ENCODE data around the gene DHX58. TPM values are rescaled to one million over a fixed set of nuclear protein-coding genes. Genes with fewer than 3 reads are reported as not detected.

The DHX58 gene
- total and polyA plus RNA-seq, 10 of the 15 experiments (the other 5 are each of a cell fraction or from before 2014, with no cell fraction given) = 3.5 to 69.8 (median 16.4) TPM

DNA sequence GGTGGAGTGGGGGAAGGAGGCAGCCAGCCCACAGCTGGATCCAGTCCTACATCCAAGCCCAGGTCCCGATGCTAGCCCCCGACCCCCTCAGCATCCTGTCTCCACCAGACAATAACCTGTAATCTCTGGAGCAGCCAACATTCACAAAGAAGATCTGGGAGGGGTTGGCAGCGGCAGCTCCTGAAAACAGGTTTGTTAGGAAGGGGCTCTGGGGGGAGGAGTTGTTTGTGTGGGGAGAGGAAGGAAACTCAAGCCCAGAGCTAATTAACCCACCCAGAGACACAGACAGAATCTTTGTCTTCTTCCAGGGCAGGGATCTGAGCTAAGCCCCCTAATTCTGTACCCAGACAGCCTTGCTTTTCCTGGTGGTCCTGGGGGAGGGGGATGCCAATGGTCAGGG lies 57.5 kb downstream of the DHX58 start:
- H3K4me1 ChIP-seq (ENCODE audit: control insufficient read depth, insufficient read depth, low read length) = no peaks in the 10 kb centered on the region
- TF ChIP-seq MTA3 (IDR thresholded peaks at IDR 0.05; ENCODE audit: borderline replicate concordance, low read length) (no peak), GABPA (IDR thresholded peaks at IDR 0.05; ENCODE audit: low read depth) (no peak), SMARCA5 (IDR thresholded peaks at IDR 0.05) (no peak), TARDBP (IDR thresholded peaks at IDR 0.05; ENCODE audit: borderline replicate concordance) (no peak), ZBTB40 (IDR thresholded peaks at IDR 0.05; ENCODE audit: borderline replicate concordance) (no peak), HDAC2 (IDR thresholded peaks at IDR 0.05) (no peak), GATAD2B (conservative IDR thresholded peaks at IDR 0.05; ENCODE audit: low read depth) (no peak), SREBF2 (IDR thresholded peaks at IDR 0.05; ENCODE audit: low read length) (no peak), SMAD1 (IDR thresholded peaks at IDR 0.05; ENCODE audit: low read depth, partially characterized antibody) (no peak), MEF2A (IDR thresholded peaks at IDR 0.05; ENCODE audit: insufficient read depth, low read depth, low read length) (no peak), MEF2B (IDR thresholded peaks at IDR 0.05; ENCODE audit: partially characterized antibody, poor library complexity, severe bottlenecking) (no peak), IKZF2 (IDR thresholded peaks at IDR 0.05) (no peak), POLR2AphosphoS5 (IDR thresholded peaks at IDR 0.05; ENCODE audit: low read length) (no peak), MXI1 (IDR thresholded peaks at IDR 0.05; ENCODE audit: low read depth, low read length) (no peak), JUND (IDR thresholded peaks at IDR 0.05; ENCODE audit: low read depth, low read length) (no peak)
- TF ChIP-seq, protein P1, sequence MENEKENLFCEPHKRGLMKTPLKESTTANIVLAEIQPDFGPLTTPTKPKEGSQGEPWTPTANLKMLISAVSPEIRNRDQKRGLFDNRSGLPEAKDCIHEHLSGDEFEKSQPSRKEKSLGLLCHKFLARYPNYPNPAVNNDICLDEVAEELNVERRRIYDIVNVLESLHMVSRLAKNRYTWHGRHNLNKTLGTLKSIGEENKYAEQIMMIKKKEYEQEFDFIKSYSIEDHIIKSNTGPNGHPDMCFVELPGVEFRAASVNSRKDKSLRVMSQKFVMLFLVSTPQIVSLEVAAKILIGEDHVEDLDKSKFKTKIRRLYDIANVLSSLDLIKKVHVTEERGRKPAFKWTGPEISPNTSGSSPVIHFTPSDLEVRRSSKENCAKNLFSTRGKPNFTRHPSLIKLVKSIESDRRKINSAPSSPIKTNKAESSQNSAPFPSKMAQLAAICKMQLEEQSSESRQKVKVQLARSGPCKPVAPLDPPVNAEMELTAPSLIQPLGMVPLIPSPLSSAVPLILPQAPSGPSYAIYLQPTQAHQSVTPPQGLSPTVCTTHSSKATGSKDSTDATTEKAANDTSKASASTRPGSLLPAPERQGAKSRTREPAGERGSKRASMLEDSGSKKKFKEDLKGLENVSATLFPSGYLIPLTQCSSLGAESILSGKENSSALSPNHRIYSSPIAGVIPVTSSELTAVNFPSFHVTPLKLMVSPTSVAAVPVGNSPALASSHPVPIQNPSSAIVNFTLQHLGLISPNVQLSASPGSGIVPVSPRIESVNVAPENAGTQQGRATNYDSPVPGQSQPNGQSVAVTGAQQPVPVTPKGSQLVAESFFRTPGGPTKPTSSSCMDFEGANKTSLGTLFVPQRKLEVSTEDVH (IDR thresholded peaks at IDR 0.05; ENCODE audit: low read depth, partially characterized antibody) = no peak
- H3K79me2 ChIP-seq (ENCODE audit: control insufficient read depth, insufficient read depth, low read length) = no peaks in the 10 kb centered on the region
- no peaks in the 10 kb centered on the region for H3K36me3 ChIP-seq (ENCODE audit: control insufficient read depth in 2 of 2, insufficient read depth in 2 of 2, low read length in 1 of 2)
- no peaks in the 10 kb centered on the region for H4K20me1 ChIP-seq (ENCODE audit: control insufficient read depth, insufficient read depth)
- ChIA-PET CTCF (interaction anchor here (2.8 kb wide), 1 partner anchor 12 kb away, joined by 15 read pairs; no protein-coding TSS in a partner anchor), POLR2A (interaction anchor here (0.6 to 1.2 kb wide), 2 partner anchors 10 to 13 kb away, joined by 3 to 4 read pairs; no protein-coding TSS in a partner anchor), SMC1A (ENCODE audit: uncharacterized antibody, unreplicated experiment) (interaction anchor here (1.5 kb wide), 1 partner anchor 9 kb away, joined by 4 read pairs; no protein-coding TSS in a partner anchor), RAD21 (ENCODE audit: unreplicated experiment) (interaction anchor here (1.1 kb wide), 1 partner anchor 29 kb away, joined by 3 read pairs; no protein-coding TSS in a partner anchor)
- H3K4me2 ChIP-seq (ENCODE audit: control insufficient read depth, insufficient read depth) = no peak overlapping the region
- ATAC-seq = no peak
- WGBS (ENCODE audit: insufficient coverage, insufficient replicate concordance, low lambda C conversion rate, missing lambda C conversion rate) = 44% methylated on average over 3 of the region's 3 CpGs
- FAIRE-seq = no peak
- H2AFZ ChIP-seq (ENCODE audit: control insufficient read depth, low read depth, low read length) = no peak overlapping the region
- H3K9ac ChIP-seq (ENCODE audit: control insufficient read depth, insufficient read depth, low read length) = no peak overlapping the region
- in situ Hi-C loops (cut with MboI) = no loop called here
- no peak overlapping the region for H3K4me3 ChIP-seq
- intact Hi-C loops (cut with micrococcal nuclease; ENCODE audit: unreplicated experiment) = no loop called here
- BruUV-seq (replicated peaks) = no TSS peak
- H3K27me3 ChIP-seq (replicated peaks in 1 of 2; ENCODE audit: control insufficient read depth in 2 of 2, insufficient read depth in 2 of 2, low read length in 1 of 2) = peaks cover 2 to 4% of the 10 kb centered on the region in 2 experiments
- no peak overlapping the region for H3K27ac ChIP-seq (ENCODE audit: control insufficient read depth, insufficient read depth)
- no peak for DNase-seq (ENCODE audit: low read depth, low spot score)
- H3K9me3 ChIP-seq (replicated peaks; ENCODE audit: control insufficient read depth, insufficient read depth, low read length) = peaks cover 8% of the 10 kb centered on the region; the same call in 2 of the 3 replicates
